GM19372 (cell line): ENCODE results near the gene RNF8.

Source experiments
- ATAC-seq: cut with Tn5 transposase; IDR thresholded peaks from one replicate; pipeline ENCODE4 v1.9.1; 2021; ENCODE audit warnings: mild to moderate bottlenecking, low read depth, moderate library complexity; ENCODE audit not compliant: unreplicated experiment

Gene RNF8

GRCh38 chr6:37354526-37355384, 972 bp downstream of the RNF8 start:
- no peak for ATAC-seq

GRCh38 chr6:37357288-37357687, 3.5 kb downstream of the RNF8 start:
- ATAC-seq, result no peak

GRCh38 chr6:37357860-37358259, 4.1 kb downstream of the RNF8 start:
- no peak for ATAC-seq

- no peak for ATAC-seq
Measured at GRCh38 chr6:37359039-37359438, 5.3 kb downstream of the RNF8 start.

- ATAC-seq, result no peak
Measured at GRCh38 chr6:37362101-37362828, 8.5 kb downstream of the RNF8 start.

- ATAC-seq, result no peak
Measured at GRCh38 chr6:37365791-37366190, 12.0 kb downstream of the RNF8 start.

GRCh38 chr6:37366910-37367309, 13.1 kb downstream of the RNF8 start:
- ATAC-seq, result no peak

- ATAC-seq, result no peak
Measured at GRCh38 chr6:37368961-37369320, 15.2 kb downstream of the RNF8 start.

- no peak for ATAC-seq
Measured at GRCh38 chr6:37369321-37370201, 15.8 kb downstream of the RNF8 start.

- ATAC-seq, result no peak
Measured at GRCh38 chr6:37371154-37372083, 17.6 kb downstream of the RNF8 start.

- ATAC-seq, result no peak
Measured at GRCh38 chr6:37372116-37372515, 18.3 kb downstream of the RNF8 start.

- ATAC-seq, result no peak
Measured at GRCh38 chr6:37373822-37374471, 20.2 kb downstream of the RNF8 start.

- no peak for ATAC-seq
Measured at GRCh38 chr6:37375376-37375775, 21.6 kb downstream of the RNF8 start.

GRCh38 chr6:37376078-37376743, 22.4 kb downstream of the RNF8 start:
- ATAC-seq, result no peak

GRCh38 chr6:37381579-37381978, 27.8 kb downstream of the RNF8 start:
- no peak for ATAC-seq

- no peak for ATAC-seq
Measured at GRCh38 chr6:37382994-37383765, 29.4 kb downstream of the RNF8 start.

GRCh38 chr6:37388578-37388977, 34.8 kb downstream of the RNF8 start:
- no peak for ATAC-seq

GRCh38 chr6:37389857-37390256, 36.1 kb downstream of the RNF8 start:
- ATAC-seq, result no peak
